NCI-H774 (cell line): Measurements from ENCODE around the gene UBE2R2.

Source experiments
- DNase-seq: peaks from one replicate; lab custom pipeline; 2025; lab: John Stamatoyannopoulos, UW

The UBE2R2 gene

DNA sequence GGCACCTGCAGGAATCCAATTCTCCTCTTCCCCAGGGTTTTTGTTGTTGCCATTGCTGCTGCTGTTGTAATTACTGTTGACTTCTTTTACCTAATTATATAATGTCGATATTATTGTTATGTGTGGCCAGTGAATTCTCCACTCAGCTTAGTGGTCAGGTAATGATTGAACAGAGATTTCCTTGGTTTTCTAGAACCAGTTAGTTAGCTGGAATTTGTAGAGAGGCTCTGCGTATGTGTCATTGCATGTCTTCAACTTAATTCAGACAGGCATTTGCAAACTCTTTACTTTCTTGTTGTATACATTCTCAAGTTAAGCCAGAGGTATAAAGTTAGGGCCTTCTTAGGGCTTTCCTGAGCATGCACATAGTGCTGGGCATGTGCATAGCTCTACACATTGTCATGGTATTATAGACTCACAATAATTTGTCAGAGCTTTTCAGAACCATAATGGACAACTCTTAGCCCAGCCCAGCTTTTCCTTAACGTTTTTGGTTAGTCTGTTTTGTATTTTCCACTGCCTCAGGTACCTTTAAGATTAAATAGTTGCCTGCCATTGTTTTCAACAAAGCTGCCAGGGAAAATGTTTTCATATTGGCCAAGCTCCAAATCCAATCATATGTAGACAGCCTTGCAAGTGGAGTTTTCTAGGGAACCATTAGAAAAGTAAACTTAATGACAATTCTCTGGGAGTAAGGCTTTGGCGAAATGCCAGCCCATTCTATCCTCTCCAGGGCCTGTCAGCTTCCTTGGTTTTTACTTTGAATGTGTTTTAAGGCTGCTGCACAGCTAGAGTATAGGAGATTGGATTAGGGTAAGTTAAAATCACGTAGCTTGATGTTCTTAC lies 68.1 kb downstream of the UBE2R2 start:
- DNase-seq = peak; percentile 47

DNA sequence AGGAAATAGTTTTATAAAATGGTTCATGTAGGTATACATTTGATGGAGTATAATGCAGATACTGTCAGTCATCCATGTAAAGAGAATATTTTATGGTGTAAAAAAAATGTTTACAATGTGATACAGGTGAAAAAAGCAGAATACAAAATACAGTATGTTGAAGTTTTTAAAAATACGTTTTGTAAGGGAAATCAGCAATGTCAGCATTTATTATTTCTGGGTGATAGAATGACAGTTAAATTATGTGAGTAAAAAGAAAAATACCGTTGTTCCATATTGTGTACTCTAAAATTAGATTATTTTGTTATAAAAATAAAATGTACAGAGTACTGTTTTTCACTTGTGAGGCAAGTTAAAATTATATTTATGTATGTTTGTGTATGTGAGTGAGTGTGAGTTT lies 69.0 kb downstream of the UBE2R2 start:
- no peak for DNase-seq

DNA sequence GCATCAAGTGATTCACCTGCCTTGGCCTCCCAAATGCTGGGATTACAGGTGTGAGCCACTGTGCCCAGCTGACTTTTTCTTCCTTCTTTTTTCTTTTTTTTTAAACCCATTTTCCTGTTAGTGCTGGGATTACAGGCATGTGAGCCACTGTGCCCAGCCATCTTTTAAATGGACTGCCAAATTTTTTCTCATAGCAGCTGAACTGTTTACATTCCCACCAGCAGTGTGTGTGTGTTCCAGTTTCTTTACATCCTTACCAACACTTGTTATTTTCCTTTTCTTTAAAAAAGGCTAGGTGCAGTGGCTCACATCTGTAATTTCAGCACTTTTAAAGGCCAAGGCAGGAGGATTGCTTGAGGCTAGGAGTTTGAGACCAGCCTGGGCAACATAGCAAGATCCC lies 76.9 kb downstream of the UBE2R2 start:
- no peak for DNase-seq

DNA sequence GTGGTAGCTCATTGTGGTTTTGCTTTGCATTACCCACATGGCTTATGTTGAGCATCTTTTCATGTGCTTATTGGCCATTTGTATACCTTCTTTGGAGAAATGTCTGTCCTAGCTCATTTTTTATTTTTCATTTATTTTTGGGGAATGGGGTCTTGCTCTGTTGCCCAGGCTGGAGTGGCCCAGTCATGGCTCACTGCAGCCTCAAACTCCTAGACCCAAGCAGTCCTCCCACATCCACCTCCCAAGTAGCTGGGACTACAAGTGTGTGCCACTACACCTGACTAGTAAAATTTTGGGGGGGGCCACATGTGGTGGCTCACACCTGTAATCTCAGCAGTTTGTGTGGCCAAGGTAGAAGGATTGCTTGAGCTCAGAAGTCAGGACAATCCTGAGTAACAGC lies 77.4 kb downstream of the UBE2R2 start:
- no peak for DNase-seq

DNA sequence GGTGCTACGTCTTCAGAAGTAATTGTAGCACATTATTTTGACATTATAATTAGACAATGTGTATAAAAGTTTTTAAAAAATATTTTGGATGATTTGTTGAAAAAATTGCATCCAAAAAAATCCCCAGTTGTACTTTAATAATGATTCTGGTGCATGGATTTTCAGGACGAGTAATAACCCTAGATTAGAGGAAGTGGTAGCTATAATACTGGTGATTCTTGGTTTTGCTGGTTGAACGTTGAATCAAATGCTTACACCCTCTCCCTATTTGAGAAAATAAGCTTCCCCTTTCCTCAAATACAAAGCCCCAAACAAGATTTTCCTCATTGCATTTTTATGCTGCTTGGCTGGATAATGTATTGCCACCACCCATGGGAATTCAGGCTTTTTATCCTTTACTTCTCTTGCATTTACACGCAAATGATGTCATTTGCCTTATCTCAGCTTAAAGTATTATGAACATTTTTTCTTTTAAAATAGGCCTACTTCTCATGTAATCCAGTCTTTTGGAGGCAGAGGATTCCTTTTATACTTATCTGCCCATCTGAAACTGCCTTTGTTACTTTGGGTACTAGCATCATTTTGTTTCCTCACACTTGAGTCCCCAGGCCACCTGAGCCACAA lies 86.3 kb downstream of the UBE2R2 start:
- DNase-seq = no peak

DNA sequence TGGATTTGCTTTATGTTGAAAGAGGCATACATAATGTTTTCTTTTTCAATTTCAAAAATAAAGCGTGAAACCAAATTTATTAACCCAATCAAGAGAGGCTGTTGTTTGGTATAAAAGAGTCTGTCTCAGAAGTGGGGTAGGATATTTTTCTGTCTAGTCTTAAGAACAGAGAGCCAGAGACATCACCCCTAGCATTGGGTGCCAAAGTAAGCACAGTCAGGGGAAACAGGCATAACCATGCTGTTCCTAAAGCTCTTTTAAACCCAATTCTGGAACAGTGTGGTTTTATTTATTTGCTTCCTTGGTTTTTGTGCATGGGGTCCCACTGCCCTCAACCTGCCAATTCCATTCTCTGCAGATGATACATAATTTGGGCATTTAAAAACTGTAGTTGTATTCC lies 88.2 kb downstream of the UBE2R2 start:
- no peak for DNase-seq

DNA sequence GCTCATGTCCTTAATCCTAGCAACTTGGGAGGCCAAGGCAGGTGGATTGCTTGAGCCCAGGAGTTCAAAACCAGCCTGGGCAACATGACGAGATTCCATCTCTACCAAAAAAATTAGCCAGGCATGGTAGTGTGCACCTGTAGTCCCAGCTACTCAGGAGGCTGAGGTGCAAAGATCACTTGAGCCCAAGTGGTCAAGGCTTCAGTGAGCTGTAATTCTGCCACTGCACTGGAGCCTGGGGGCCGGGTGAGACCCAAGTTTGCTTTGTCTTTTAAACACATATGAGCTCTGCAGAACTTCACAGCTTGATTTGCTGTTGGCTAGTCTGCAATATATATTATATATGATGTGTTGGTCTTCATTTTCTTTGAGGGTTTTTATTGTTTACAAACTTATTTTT lies 89.8 kb downstream of the UBE2R2 start:
- DNase-seq = no peak

DNA sequence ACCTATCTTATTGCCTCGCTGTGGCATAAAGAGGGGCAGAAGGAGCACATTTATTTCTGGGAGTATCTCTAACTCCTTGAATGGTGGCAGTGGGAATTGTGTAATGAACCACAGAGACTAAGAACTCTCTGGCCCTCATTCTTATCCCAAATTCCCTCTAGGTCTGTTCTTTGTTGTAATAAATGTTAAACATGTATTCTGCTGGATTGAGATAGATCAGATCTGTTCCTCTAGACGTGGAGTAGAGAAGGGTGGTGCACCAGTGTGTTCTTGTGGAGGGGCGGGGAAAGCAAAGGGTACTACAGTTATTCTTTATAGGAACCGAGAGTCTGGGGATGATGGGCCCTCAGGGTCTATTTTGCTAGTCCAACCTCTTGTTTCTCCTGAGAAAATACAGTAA lies 90.4 kb downstream of the UBE2R2 start:
- no peak for DNase-seq

DNA sequence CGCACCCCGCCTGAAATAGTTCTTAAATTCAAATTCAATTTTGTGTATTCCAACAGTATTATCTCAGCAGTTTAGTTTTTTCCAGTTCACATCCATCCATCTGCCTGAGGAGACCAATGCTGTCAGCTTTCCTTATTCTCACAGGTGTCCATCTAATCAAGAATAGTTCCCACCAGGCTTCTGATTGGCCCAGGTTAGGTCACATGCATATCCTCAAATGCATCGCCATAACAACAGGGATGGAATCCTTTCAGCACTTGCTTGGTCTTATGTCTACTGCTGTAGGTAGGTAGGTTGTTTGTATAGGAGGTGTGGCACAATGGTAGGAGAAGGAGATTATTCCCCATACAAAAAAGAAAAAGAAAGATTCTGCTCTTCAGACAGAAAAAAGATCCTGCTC lies 91.2 kb downstream of the UBE2R2 start:
- DNase-seq = no peak

DNA sequence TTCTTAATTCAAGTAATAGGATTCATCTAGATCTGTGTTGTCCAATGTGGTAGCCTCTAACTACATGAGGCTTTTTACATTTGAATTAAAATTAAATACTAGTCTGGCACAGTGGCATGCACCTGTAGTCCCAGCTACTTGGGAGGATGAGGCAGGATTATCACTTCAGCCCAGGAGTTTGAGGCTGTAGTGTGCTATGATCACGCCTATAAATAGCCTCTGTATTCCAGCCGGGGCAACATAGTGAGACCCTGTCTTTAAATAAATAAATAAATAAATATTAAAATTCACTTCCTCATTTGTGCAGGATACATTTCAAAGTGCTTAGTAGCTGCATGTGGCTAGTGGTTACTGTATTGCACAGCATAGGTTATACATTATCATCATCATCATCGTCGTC lies 91.8 kb downstream of the UBE2R2 start:
- DNase-seq = no peak

DNA sequence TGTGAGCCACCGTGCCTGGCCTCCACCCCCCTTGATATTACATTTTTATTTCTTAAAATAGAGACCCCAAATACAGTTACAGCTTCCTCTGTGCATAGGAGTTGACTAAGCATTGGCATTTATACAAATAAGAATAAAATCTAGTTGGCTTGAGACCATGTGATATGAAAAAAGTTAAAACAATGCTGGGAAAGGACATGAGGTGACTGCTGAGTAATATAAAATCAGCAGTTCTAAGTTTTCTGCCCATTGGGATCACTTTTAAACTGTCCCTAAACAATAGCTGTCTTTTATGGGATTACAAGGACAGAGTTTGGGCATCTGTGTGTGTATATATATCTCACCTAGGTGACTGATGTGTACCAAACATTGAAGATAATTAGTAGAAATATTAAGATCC lies 96.6 kb downstream of the UBE2R2 start:
- no peak for DNase-seq

DNA sequence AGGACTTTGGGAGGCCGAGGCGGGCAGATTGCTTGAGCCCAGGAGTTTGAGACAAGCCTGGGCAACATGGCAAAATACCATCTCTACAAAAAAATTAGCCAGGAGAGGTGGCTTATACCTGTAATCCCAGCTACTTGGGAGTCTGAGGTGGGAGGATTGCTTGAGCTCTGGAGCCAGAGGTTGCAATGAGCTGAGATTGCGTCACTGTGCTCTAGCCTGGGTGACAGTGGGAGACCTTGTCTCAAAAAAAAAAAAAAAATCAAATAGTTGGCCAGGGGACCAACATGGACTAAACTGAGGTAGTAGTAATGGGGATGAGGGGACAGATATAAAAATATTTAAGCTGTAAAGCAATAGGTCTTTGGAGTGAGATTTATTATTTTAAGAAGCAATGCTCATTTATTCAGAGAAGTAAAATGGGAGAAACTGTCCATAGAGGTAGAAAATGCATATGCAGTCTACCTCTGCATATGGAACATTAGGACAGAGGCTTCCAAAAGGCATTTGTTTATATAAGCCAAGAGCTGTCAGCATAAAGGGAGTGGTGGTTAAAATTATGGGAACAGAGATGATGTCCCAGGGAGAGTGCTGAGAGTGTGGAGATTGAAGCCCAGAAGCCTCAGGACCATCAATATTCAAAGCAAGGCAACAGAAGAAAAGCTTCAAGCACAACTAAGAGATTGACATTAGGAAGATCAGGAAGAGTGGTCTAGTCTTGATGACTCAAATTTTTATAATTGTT lies 98.1 kb downstream of the UBE2R2 start:
- no peak for DNase-seq

DNA sequence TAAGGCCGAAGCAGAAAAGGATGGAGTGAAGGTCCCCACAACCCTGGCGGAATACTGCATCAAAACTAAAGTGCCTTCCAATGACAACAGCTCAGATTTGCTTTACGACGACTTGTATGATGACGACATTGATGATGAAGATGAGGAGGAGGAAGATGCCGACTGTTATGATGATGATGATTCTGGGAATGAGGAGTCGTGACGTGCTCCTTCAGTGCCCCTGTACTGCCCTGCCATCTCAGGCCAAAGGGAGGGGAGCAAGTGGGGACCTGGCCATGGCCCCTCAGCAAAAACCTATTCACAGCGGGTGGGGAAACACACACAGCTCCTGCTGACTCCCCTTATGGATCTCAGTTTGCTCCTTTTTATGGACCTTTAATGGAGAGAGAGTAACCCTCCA lies 100.1 kb downstream of the UBE2R2 start:
- no peak for DNase-seq

DNA sequence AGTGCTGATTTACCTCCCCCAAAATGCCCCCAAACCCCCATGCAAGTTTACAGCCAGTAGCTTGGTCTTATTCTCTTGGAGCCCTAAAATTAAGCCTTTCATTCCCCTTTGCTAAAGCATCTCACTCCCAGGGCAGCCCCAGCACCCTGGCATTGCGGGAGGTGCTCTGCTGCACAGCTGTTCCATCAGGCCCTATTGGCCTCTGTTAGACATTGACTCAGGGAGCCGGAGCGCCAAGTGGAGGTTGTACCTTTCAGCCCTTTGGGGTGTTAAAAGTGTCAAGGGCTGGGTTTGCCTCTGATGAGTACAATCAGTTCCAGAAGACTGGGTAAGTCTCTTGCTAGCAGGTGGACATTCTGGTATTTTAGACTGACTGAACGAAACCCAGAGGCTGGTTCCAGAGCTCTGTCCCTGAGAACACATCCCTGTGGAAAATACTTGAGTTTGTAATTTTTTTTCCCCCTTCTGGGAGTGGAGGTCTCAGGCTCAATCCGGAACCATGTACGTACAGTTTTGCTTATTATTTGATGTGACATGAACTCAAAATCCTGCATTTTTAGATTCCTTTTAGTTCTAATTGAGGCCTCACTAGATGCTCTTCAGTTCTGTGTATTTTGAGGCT lies 102.4 kb downstream of the UBE2R2 start:
- no peak for DNase-seq

DNA sequence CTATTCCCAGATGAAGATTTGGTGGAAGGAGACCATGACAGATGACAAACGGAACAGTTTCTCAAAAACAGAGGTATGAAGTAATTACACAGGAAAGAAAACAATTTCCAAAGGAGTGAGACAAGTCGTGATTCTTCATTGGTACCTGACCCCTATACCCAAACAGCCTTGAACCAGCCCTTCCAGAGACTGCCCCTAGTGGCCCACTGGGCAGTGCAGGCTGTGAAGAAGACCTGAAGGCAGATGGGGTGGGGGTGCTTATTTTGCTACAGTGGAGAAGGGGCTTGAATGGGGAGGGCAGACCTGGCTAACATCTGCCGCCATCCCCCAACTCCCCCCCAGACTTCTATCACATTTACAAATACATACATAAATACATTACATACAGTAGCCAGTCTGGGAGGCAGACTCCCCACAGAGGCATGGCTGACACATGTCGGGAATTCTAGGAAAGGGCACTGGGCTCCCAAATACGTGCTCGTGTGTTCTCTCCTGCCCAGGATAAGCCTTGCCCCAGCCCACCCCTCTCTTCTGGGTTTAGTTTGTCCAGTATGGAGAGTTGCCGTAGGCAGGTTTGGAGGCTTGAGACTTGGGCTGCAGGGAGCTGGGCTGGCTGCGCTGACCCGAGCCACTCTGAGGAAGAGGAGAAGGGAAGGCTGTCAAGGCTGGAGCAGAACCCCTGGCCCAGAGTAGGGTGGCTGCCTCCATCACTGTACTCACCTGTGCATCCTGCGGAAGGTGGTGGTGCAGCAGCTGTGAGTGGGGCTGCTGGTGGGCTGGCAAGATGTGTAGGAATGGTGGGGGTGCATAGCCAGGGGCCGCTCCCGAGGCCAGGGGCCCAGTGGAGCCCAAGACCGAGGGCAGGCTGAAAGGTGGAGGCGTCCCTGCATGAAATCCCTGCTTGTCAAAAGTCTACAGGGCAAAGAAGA lies 105.3 kb downstream of the UBE2R2 start:
- DNase-seq = no peak

DNA sequence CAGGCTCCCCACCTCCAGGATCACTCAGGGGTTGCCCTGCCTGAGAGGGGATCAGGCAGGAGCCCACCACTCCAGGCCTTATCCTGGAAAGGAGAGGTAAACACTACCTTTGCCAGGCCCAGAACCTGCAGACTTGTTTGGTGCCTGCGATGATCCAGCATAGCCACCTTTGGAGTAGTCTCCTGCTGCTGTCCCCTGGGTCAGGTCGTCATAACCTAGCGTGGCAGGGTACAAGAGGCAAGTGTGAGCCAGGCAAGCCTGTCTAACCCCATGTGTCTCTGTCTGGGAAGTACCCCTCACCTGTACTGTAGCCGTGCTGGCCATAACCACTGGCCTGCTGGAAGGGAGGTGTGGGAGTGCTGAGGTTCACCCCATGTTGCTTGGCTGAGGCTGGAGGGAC lies 106.1 kb downstream of the UBE2R2 start:
- no peak for DNase-seq

DNA sequence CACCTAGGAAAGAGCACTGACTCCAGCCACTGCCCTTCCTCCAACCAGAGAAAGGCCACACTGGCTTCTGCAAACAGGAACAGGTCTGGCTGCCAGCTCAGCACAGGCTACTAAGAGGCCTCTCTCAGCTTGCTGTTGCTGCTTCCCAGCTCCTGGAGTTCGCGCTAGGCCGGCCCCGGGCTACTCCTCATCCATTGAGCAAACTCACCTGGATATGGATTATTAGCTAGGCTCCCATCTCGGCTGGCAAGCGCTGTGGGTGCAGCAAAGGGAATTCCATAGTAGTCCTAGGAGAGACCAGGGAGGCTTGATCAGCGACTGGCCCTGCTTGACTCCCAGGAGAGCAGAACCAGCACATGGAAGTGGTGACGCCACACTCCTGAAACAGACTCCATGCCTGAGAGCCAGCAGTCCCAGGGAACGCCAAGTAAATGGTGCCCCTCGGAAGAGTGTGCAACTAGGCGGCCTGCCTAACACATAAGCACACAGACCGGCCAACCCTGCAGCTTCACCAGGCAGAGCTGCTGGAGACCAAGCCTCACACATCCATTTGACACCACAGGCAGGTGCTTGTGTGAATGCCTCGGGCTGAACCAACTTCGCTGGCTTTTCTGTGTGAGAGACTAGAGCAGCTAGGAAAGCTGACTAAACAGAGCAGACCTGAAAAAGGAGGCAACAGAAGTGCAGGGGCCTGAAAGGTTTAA lies 107.2 kb downstream of the UBE2R2 start:
- DNase-seq = no peak

DNA sequence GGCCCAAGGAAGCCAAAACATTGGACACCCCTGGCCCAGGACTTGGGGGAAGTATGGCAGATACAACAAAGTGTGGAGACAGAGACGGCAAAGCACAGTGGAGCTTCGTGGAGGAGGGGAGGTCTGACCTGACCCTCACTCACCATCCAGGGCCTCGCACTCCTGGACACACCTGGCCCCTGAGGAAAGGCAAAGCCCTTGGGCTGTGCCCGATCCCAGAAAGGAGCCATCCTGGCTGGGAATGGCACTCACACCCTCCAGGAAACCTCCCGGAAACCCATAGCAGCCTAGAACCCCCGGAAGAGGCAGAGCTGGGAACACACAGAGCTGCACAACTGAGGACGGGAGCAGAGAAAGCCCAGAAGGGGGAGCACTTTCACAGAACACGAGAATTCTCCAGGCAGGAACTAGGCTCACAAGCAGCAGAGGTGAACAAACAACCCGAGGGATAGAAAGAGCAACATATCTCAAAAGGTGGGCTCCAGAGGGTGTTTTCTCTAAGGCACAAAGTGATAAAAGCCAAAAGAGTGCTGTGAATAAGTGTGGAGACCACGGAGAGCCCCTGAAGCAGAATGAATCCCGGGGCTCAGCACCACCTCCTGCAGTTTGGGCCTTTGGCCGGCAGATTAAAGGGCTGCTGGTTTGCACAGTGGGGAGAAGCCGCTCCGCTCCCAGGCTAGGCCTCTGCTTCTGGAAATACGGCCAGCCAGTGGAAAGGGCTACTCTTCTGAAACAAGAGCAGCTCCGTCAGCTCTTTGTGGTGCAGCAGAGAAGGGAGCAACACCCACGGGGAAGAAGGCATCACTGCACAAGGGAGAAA lies 108.2 kb downstream of the UBE2R2 start:
- no peak for DNase-seq

DNA sequence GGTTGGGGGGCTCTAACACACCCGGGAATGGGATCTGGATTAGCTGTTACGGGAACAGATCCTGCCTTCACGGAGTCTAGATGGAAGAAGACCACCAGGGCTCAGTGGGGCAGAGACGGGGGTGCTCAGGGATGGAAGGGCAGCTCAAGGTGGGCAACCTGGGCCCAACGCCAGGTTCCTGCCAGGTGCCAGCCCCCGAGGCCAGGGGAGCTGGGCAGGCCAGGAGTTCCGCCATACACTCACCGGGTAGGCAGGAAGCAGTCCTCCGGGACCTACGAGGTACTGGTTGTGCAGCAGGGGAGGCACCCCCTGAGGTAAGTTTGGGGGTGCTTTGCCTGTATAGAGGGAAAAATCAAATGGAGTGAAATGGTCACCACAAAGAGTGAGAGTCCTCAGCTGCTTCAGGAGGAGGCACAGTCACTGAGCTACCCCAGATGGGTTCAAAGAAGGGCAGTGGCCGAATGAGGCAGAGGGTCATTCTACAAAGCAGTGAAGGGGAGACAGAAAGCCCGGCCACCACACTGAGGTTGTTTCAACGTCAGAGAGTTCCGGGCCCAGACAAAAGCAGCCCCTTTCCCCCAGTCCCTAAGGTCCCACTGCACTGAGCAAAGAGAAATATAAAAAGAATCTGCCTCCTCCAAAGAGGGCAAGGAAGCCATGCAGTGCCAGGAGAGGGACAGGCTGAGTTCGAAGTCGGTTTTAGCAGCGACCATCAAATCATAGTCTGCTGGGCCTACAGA lies 110.0 kb downstream of the UBE2R2 start:
- DNase-seq = no peak
